Lower lobe of right lung (tissue), 2 donors: Measurements from ENCODE around the gene TMEM134. TPM values are rescaled to one million over a fixed set of nuclear protein-coding genes. Genes with fewer than 3 reads are reported as not detected.

Experiments
- ATAC-seq, 2 donors: fragments of 200-7000 bp; cut with Tn5 transposase; one replicate each; pipeline ENCODE4 v1.9.1; 2020 to 2022; ENCODE audit warnings: mild to moderate bottlenecking in 2 of 2, moderate library complexity in 2 of 2
- DNase-seq: peaks from one replicate; pipeline ENCODE4 v3.0.0-alpha.2; 2020
- H3K27ac ChIP-seq: fragments of 200-600 bp; one replicate; pipeline ENCODE4 v1.8.0; 2022
- H3K27me3 ChIP-seq: fragments of 200-600 bp; one replicate; pipeline ENCODE4 v1.8.0; 2022; ENCODE audit warnings: low read depth
- H3K36me3 ChIP-seq: fragments of 200-600 bp; one replicate; pipeline ENCODE4 v1.8.0; 2022; ENCODE audit warnings: mild to moderate bottlenecking
- H3K4me1 ChIP-seq: fragments of 200-600 bp; one replicate; pipeline ENCODE4 v1.8.0; 2022
- H3K4me3 ChIP-seq: fragments of 200-600 bp; one replicate; pipeline ENCODE4 v1.8.0; 2022; ENCODE audit warnings: mild to moderate bottlenecking
- H3K9me3 ChIP-seq: fragments of 200-600 bp; one replicate; pipeline ENCODE4 v1.8.0; 2022
- intact Hi-C: fragments of 100-400 bp; cut with DNase I; formaldehyde crosslinking; loops from one replicate; pipeline ENCODE4 v1.11.0; 2022
- total RNA-seq: library from RNA; stranded (reverse); fragmentation: NEBNext Ultra II Directional; extraction: Animal tissue kit (Norgen Biotek cat#: 25700); gene quantifications from one replicate; pipeline ENCODE4 v1.2.1, GENCODE V29; 2021
- TF ChIP-seq, protein P1 (sequence below): fragments of 200-600 bp; IDR thresholded peaks from one replicate; pipeline ENCODE4 v1.8.0; 2022; ENCODE audit warnings: antibody characterized with exemption, mild to moderate bottlenecking
- donor health status: DM: no; HTN: yes; CAD: no; lungs with severe emphysema.

TMEM134 gene
- total RNA-seq, 1 donor from 2014 or later, result 49.1 TPM

DNA sequence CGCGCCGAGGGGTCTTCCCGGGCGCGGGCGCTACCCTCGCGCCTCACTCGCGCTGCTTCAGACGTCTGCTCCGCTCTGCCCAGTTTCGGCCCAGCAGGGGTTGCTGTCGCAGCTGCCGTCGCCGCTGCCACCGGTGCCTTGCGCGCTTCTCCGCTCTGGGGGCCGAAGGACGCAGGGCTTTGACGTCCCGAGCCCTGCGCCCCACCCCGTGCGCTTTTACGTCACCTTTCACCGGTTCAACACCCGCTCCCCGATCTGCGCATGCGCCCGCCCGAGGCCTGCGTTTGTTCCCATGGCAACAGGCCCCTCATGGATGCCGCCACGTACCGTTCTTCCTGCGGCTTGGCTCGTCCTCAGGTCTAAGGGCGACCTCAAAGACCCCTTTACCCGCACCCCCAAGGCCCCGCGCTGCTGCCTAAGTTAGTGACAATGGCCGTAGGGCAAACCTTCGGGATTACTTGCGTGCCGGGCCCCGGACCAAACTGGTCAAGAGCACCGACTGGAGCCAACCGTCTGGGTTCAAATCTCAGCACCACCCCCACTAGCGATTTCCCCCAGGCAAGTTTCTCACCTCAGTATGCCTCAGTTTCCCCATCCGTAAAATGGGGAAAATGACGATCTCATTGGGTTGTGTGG lies 39.6 kb upstream of the TMEM134 start:
- intact Hi-C loops, result no loop called here
- H3K9me3 ChIP-seq, result no peaks in the 10 kb centered on the region
- no peaks in the 10 kb centered on the region for H3K27me3 ChIP-seq
- TF ChIP-seq, protein P1, sequence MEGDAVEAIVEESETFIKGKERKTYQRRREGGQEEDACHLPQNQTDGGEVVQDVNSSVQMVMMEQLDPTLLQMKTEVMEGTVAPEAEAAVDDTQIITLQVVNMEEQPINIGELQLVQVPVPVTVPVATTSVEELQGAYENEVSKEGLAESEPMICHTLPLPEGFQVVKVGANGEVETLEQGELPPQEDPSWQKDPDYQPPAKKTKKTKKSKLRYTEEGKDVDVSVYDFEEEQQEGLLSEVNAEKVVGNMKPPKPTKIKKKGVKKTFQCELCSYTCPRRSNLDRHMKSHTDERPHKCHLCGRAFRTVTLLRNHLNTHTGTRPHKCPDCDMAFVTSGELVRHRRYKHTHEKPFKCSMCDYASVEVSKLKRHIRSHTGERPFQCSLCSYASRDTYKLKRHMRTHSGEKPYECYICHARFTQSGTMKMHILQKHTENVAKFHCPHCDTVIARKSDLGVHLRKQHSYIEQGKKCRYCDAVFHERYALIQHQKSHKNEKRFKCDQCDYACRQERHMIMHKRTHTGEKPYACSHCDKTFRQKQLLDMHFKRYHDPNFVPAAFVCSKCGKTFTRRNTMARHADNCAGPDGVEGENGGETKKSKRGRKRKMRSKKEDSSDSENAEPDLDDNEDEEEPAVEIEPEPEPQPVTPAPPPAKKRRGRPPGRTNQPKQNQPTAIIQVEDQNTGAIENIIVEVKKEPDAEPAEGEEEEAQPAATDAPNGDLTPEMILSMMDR, result peak; percentile 9
- H3K36me3 ChIP-seq, result peaks cover 13% of the 10 kb centered on the region
- peaks cover 33% of the 10 kb centered on the region for H3K4me1 ChIP-seq
- peak; percentile 99 for DNase-seq
- H3K4me3 ChIP-seq, result peak overlapping the region; percentile 74
- peak; percentile 71 to 75 for ATAC-seq
- H3K27ac ChIP-seq, result peak overlapping the region; percentile 98

DNA sequence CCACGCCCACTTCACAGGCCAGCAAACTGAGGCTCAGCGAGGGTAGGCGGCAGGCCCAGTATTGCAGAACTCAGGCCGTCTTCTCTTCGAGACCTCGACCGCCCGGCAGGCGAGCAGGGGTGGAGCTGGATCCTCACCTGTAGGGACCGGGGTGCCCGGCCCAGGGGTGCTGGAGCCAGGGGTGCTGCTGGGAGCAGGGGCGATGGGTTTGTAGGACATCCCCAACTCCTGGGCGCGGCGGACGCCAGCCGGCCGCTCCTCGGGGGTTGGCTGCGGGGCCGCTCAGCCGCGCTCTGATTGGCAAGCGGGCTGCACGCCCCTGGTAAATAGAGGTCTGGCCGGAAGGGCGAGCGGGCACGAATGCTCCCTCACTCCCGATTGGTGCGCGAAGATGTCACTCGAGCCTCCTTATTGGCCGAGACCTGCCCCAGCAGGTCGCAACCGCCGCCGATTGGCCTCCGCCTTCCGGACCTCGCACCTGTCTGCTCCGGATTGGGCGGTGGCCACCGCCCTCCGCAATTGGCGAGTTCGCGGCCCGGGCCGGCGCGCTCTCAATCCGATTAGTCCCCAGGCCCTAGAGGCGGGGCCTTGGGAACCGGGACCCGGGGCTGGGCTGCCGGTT lies 38.9 kb upstream of the TMEM134 start, which contains the start of gene CDK2AP2:
CDK2AP2 (minus strand) TSS at position 299 of the 622 bp plus-strand sequence; CDS start at position 219, 80 bp downstream.
- DNase-seq, result peak; percentile 100
- peak; percentile 90 to 93 for ATAC-seq
- TF ChIP-seq, protein P1, result no peak
- peaks cover 13% of the 10 kb centered on the region for H3K36me3 ChIP-seq
- no peaks in the 10 kb centered on the region for H3K9me3 ChIP-seq
- intact Hi-C loops, result no loop called here
- H3K4me1 ChIP-seq, result peaks cover 39% of the 10 kb centered on the region
- peak within 1 kb of the TSS; percentile 98 for H3K27ac ChIP-seq
- H3K4me3 ChIP-seq, result peak within 1 kb of the TSS; percentile 74
- no peaks in the 10 kb centered on the region for H3K27me3 ChIP-seq

DNA sequence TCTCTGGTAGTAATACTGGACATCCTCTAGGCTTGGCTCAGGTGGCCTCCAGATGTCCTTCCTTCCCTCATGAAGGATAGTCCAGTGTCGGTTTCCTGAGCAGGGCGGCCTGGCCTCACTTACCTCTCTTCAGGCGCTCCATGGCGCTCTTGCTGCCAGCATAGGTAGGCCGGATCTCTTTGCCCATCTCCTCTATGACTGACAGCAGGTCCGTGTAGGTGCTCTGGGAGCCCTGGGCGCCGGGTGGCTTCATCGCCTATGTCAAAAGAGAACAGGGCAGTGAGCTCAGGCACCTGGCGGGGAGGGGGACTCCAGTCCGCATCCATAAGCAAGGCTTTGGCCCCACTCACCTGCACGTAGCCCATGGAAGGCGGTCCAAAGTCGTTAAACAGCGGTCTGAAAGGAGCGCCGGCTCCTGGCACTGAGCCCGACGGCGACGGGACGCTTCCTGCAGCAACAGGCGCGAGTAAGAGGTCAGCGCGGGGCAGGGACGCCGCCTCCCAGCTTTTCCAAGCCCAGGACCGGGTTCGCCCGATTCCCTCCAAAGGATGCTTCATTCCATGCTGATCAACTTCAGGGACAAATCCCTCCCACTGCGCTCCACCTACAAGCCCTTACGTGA lies 38.3 kb upstream of the TMEM134 start:
- TF ChIP-seq, protein P1, result no peak
- H3K4me3 ChIP-seq, result peak overlapping the region; percentile 74
- intact Hi-C loops, result no loop called here
- H3K4me1 ChIP-seq, result peaks cover 39% of the 10 kb centered on the region
- H3K36me3 ChIP-seq, result peaks cover 16% of the 10 kb centered on the region
- H3K9me3 ChIP-seq, result no peaks in the 10 kb centered on the region
- peak overlapping the region; percentile 98 for H3K27ac ChIP-seq
- DNase-seq, result no peak
- no peak for ATAC-seq
- H3K27me3 ChIP-seq, result no peaks in the 10 kb centered on the region

DNA sequence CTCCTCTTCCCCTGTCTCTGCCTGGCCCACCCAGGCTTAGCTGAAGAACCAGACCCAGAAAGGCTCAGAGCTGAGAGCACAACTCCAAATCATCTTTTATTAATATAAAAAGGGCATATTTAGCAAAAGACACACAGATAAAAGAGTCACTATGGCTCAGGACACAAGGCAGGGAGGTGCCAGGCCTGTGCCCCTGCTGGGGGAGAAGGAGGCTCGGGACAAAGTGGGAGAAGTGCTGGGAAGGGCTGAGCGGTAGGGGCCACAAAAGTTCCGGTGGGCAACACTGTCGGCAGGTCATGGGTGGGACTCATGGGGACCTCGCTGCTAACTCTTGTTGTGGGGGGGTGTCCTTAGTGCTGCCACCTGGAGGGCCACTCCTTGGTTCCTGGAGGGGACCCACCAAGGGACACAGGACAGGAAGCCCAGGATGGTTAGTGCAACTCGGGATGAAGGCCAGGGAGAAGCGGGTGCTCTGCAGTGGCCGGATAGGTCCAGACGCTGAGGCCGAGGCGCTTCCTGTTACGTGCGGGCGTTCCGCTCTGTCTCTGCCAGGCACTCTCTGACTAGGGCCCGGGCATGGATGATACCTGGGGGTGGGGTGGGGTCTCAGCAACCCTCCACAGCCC lies 37.5 kb upstream of the TMEM134 start:
- no peaks in the 10 kb centered on the region for H3K9me3 ChIP-seq
- DNase-seq, result no peak
- ATAC-seq, result no peak
- peak overlapping the region; percentile 98 for H3K27ac ChIP-seq
- TF ChIP-seq, protein P1, result no peak
- no peaks in the 10 kb centered on the region for H3K27me3 ChIP-seq
- H3K36me3 ChIP-seq, result peaks cover 24% of the 10 kb centered on the region
- intact Hi-C loops, result no loop called here
- H3K4me1 ChIP-seq, result peaks cover 39% of the 10 kb centered on the region
- peak overlapping the region; percentile 74 for H3K4me3 ChIP-seq

DNA sequence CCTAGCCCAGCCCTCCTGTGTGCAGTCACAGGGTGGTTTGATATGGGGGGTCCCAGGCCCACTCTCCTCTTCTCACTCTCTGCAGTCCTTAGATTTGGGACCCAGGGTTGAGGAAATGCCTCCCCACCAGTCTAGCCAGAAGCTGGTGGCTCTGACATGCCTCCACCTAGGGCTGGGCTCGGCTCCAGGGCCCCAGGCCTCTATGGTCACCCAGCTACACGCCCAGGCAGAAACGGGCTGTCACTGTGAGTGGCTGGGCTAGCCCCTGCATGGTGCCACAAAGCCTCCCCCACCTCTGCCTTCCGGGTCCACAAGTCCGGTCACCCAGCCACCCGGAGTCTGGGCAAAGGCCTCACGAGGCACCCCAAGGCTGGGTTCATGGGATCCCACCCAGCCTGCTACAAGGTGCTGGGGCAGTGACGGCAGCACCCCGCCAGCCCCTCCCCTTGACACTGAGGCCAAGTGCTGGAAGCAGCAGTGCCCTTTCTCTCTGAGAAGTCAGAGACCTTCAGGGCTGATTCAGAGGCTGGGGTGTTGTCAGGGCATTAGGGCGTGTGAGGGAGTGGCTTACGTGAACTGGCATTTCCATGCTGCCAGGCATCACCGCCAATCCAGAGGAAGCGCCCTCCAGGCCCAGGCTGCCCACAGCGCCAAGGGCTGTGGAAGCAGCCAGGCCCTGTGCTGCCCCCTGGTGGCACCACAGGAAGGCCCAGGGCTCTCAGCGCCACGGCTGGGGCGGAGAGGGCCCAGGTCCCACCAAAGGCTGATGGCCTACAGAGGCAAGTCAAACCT lies 36.8 kb upstream of the TMEM134 start:
- Histone ChIP-seq H3K27ac (peak overlapping the region; percentile 98), H3K4me1 (peaks cover 39% of the 10 kb centered on the region), H3K27me3 (no peaks in the 10 kb centered on the region), H3K36me3 (peaks cover 27% of the 10 kb centered on the region), H3K9me3 (no peaks in the 10 kb centered on the region), H3K4me3 (peak overlapping the region; percentile 74)
- TF ChIP-seq, protein P1, result peak; percentile 98
- DNase-seq (peak; percentile 95), ATAC-seq (peak; percentile 71 to 82)
- intact Hi-C loops, result no loop called here
